Skeletal muscle tissue (tissue), 4 donors: ENCODE measurements around the gene PHACTR1. TPM values are rescaled to one million over a fixed set of nuclear protein-coding genes. Genes with fewer than 3 reads are reported as not detected.

Source experiments
- H3K27ac ChIP-seq: one replicate; pipeline ENCODE4 v1.7.0; 2013; ENCODE audit warnings: mild to moderate bottlenecking, low read depth, low read length, inconsistent platforms
- H3K27me3 ChIP-seq, 3 donors: one replicate each; pipeline ENCODE4 v1.7.0; 2013; ENCODE audit warnings: low read length in 3 of 3; ENCODE audit not compliant: control insufficient read depth in 3 of 3, insufficient read depth in 3 of 3
- H3K36me3 ChIP-seq, 3 donors: one replicate each; pipeline ENCODE4 v1.7.0; 2013; ENCODE audit warnings: low read length in 3 of 3; ENCODE audit not compliant: control insufficient read depth in 3 of 3, insufficient read depth in 3 of 3
- H3K4me1 ChIP-seq, 3 donors: one replicate each; pipeline ENCODE4 v1.7.0; 2013; ENCODE audit warnings: low read length in 3 of 3, mild to moderate bottlenecking in 3 of 3; ENCODE audit not compliant: control insufficient read depth in 3 of 3, insufficient read depth in 3 of 3
- H3K4me3 ChIP-seq, 3 donors: one replicate each; pipeline ENCODE4 v1.7.0; 2013; ENCODE audit warnings: low read length in 3 of 3
- H3K9ac ChIP-seq, 3 donors: one replicate each; pipeline ENCODE4 v1.7.0; 2013; ENCODE audit warnings: low read length in 3 of 3, mild to moderate bottlenecking in 3 of 3, moderate library complexity in 2 of 3, low read depth in 1 of 3
- H3K9me3 ChIP-seq, 3 donors: one replicate each; pipeline ENCODE4 v1.7.0; 2013; ENCODE audit warnings: low read length in 3 of 3; ENCODE audit not compliant: control insufficient read depth in 3 of 3
- total RNA-seq: library from RNA; depleted of rRNA; stranded (reverse); fragments of >200 nt; gene quantifications from one replicate; pipeline ENCODE4 v1.2.3, GENCODE V29; 2014
- donor health status: Osteomylitis.

The PHACTR1 gene
- total RNA-seq, 1 donor from 2014 or later = 5.7 TPM

DNA sequence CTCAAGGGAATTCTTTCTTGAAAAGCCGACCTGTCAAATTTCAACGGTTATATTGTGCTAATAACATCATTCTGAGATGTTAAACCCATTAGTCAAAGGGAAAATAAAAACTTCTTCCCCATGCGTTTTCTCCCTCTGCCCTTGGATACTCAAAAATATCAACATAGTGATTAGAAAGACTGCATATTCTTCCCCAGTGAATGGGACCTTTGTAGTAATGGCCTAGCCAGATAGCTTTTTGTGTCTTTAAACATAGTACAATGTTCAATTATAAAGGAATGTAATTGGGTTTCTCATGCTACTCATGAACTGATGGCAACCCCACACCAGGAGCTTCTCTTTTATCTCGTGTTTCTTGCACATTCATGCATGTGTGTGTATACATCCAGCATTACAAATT, 69.4 kb downstream of the PHACTR1 start:
- H3K4me1 ChIP-seq = no peaks in the 10 kb centered on the region
- H3K9me3 ChIP-seq = no peaks in the 10 kb centered on the region
- no peaks in the 10 kb centered on the region for H3K36me3 ChIP-seq
- H3K4me3 ChIP-seq = no peak overlapping the region
- H3K27ac ChIP-seq = no peak overlapping the region
- no peak overlapping the region for H3K9ac ChIP-seq
- H3K27me3 ChIP-seq = no peaks in the 10 kb centered on the region

DNA sequence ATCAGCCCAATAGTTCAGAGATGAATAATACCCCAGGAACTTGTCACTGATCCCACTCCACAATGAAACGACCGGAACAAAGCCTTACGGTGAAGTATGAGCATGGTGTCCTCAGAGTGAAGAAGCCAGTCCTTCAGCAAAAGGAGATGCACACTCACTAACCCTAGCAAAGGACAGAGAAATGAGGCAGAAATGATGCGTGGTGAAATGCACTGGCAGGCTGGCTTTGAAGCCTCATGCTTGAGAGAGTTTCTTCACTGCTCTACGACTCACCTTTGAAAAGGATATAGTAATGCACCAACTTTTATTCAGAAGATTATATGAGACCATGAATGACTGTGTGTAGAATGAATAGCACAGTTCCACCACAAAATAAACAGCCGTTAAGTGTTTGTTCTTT, 74.8 kb downstream of the PHACTR1 start:
- Histone ChIP-seq H3K4me3 (no peak overlapping the region), H3K9ac (no peak overlapping the region), H3K9me3 (no peaks in the 10 kb centered on the region), H3K4me1 (no peaks in the 10 kb centered on the region), H3K36me3 (no peaks in the 10 kb centered on the region), H3K27ac (no peak overlapping the region), H3K27me3 (no peaks in the 10 kb centered on the region)

DNA sequence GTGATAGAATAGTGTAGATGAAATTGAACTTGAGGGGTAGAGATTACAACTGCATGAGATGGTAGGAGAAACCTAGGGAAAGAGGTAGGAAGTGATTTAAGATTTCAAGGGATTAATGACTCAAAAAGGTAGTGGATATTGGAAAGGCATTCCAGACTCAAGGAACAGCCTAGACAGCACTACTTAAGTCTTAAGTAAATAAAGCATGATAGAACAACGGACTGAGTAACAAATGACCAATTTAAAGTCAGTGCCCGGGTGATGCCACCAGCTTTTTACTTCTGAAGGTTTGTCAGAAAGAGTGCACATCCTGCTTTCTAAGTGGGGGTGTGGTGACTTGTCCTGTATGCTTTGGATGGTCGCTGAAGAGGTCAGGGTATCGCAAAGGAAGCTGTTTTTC, 81.8 kb downstream of the PHACTR1 start:
- H3K4me3 ChIP-seq = no peak overlapping the region
- H3K9me3 ChIP-seq = no peaks in the 10 kb centered on the region
- no peaks in the 10 kb centered on the region for H3K36me3 ChIP-seq

DNA sequence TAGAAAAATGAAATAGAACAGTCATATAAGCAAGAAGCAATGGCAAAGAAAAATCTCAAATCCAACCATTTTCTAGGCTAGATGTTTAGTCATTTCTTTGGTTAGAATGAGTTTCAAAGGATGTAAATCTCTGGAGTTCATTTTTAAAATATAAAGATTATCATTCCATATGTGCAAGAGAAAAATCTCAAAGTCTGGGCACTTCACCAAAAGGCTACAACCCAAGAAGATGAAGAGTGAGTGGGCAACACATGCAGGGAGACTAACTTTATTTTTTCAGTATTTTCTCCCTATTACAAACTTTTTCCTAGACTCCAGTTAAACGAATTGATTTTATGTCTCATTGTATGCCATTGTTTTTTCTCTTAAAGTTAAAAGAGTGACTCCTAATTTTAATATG, 83.6 kb downstream of the PHACTR1 start:
- Histone ChIP-seq H3K4me3 (no peak overlapping the region), H3K27me3 (peaks cover 0 to 3% (median 0%) of the 10 kb centered on the region in 3 donors), H3K4me1 (no peaks in the 10 kb centered on the region), H3K9ac (no peak overlapping the region), H3K36me3 (no peaks in the 10 kb centered on the region), H3K9me3 (no peaks in the 10 kb centered on the region), H3K27ac (no peak overlapping the region)

More for the DNA sequence above, 81.8 kb downstream of the PHACTR1 start:
- H3K27ac ChIP-seq = no peak overlapping the region
- H3K4me1 ChIP-seq = no peaks in the 10 kb centered on the region
- H3K27me3 ChIP-seq = peaks cover 0 to 3% (median 0%) of the 10 kb centered on the region in 3 donors
- H3K9ac ChIP-seq = no peak overlapping the region

- Histone ChIP-seq H3K4me1 (no peaks in the 10 kb centered on the region), H3K9me3 (no peaks in the 10 kb centered on the region), H3K27ac (no peak overlapping the region), H3K36me3 (no peaks in the 10 kb centered on the region), H3K27me3 (peaks cover 0 to 3% (median 0%) of the 10 kb centered on the region in 3 donors), H3K4me3 (no peak overlapping the region), H3K9ac (no peak overlapping the region)
These were observed 84.6 kb downstream of the PHACTR1 start for GRCh38 chr6:12801141-12801540.

DNA sequence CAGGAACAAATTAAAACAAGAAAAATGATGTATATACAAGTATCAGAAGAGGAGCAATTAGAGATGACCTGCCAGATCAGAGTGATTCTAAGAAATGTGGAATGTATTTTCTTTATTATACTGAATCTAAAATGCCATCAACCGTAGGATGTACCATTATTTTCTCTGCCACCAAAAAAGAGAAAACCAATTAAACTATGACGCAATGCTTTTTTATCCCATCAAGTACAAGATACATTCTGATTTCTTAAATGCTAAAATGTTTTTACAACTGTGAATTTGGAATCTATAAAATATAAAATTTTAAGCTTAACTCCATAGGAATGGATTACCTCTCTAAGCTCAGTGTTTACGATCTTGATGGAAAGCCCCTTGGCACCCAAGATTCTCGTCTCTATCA, 85.9 kb downstream of the PHACTR1 start:
- Histone ChIP-seq H3K4me3 (no peak overlapping the region), H3K27me3 (peaks cover 0 to 2% (median 0%) of the 10 kb centered on the region in 3 donors), H3K4me1 (no peaks in the 10 kb centered on the region), H3K9me3 (no peaks in the 10 kb centered on the region), H3K36me3 (no peaks in the 10 kb centered on the region), H3K9ac (no peak overlapping the region), H3K27ac (no peak overlapping the region)

- no peak overlapping the region for H3K9ac ChIP-seq
- H3K4me3 ChIP-seq = no peak overlapping the region
- no peaks in the 10 kb centered on the region for H3K9me3 ChIP-seq
- no peaks in the 10 kb centered on the region for H3K4me1 ChIP-seq
- H3K36me3 ChIP-seq = no peaks in the 10 kb centered on the region
- H3K27me3 ChIP-seq = no peaks in the 10 kb centered on the region
- no peak overlapping the region for H3K27ac ChIP-seq
These were observed 86.9 kb downstream of the PHACTR1 start for GRCh38 chr6:12803486-12803885.

DNA sequence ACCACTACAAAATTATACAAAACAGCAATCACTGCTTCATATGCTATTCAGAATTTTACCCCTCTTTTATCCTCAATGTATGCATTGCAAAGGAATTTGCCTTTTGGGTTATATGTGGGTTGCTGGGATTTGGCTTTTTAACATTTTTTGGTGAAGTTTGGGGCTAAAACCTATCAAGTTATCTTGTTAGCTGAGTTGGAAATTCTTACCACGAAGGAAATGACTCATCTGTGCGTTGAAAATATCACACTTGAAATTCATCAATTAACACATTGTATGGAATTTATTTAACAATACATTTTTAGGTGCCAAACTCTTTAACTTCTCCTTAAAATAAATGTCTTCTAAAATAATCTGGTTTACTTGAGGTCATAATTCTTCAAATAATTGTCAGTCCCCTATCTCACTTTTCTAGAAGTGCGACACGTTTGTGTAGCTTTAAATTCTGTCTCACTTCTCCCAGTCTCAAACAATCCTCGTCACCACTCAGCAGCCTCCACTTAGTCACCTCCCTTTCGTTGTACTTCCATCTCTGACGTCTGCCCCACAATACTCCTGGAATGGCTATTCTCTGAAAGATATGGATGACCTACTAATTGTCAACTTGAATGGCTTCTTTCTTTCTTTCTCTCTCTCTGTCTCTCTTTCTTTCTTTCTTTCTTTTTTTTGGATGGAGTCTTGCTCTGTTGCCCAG, 88.5 kb downstream of the PHACTR1 start:
- Histone ChIP-seq H3K9me3 (no peaks in the 10 kb centered on the region), H3K36me3 (no peaks in the 10 kb centered on the region), H3K27me3 (no peaks in the 10 kb centered on the region), H3K9ac (no peak overlapping the region), H3K4me3 (no peak overlapping the region), H3K4me1 (no peaks in the 10 kb centered on the region), H3K27ac (no peak overlapping the region)

DNA sequence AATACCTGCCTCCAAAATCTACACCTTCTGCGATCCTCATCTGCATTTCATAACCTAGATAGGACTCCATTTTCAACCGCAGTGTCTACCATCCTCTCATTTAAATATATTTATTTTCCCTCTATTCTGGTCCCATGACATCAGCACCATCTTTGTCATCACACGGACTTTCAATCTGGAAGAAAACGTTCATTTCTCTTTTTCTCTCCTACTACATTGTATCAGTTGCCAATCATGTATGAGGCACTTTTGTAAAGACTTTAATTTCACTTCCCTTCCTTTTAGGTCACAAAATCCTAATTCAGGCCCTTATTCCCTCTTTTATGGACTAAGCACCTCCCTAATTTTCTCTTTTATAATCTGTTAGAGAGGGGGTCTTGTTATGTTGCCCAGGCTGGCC, 89.6 kb downstream of the PHACTR1 start:
- Histone ChIP-seq H3K27me3 (no peaks in the 10 kb centered on the region), H3K27ac (no peak overlapping the region), H3K4me1 (no peaks in the 10 kb centered on the region), H3K4me3 (no peak overlapping the region), H3K36me3 (no peaks in the 10 kb centered on the region), H3K9me3 (no peaks in the 10 kb centered on the region), H3K9ac (no peak overlapping the region)

- no peaks in the 10 kb centered on the region for H3K9me3 ChIP-seq
- H3K36me3 ChIP-seq = no peaks in the 10 kb centered on the region
- no peak overlapping the region for H3K9ac ChIP-seq
- no peaks in the 10 kb centered on the region for H3K4me1 ChIP-seq
- no peaks in the 10 kb centered on the region for H3K27me3 ChIP-seq
- H3K27ac ChIP-seq = no peak overlapping the region
- H3K4me3 ChIP-seq = no peak overlapping the region
These were observed 90.2 kb downstream of the PHACTR1 start for GRCh38 chr6:12806796-12807195.
